ENCODE data around the gene ZNF2. TPM values are rescaled to one million over a fixed set of nuclear protein-coding genes. Genes with fewer than 3 reads are reported as not detected.
A peak's percentile ranks its signal among the peaks of the same experiment; 100 is the strongest.

ZNF2 gene
- total RNA-seq, 1 experiment from 2014 or later, result 2.4 TPM

- no peak for TF ChIP-seq AFF4 (CRISPR knock-in tag; IDR thresholded peaks at IDR 0.05; ENCODE audit: borderline replicate concordance)
- no peak for TF ChIP-seq SOX15 (CRISPR knock-in tag; IDR thresholded peaks at IDR 0.05)
- no peak for TF ChIP-seq ZNF281 (CRISPR knock-in tag; IDR thresholded peaks at IDR 0.05)
- no peak for TF ChIP-seq E2F4 (CRISPR knock-in tag; IDR thresholded peaks at IDR 0.05; ENCODE audit: borderline replicate concordance, low read depth)
- TF ChIP-seq IRF2 (CRISPR knock-in tag; IDR thresholded peaks at IDR 0.05; ENCODE audit: borderline replicate concordance, low read depth), result no peak
- peak; percentile 46; the same call in 1 of the 2 replicates for TF ChIP-seq FOXK1 (CRISPR knock-in tag; IDR thresholded peaks at IDR 0.05)
- peak; percentile 23; the same call in 1 of the 2 replicates for TF ChIP-seq NFE2L1 (CRISPR knock-in tag; IDR thresholded peaks at IDR 0.05)
- peak; percentile 82; the same call in 1 of the 2 replicates for TF ChIP-seq KAT7 (CRISPR knock-in tag; IDR thresholded peaks at IDR 0.05; ENCODE audit: borderline replicate concordance)
- peak; percentile 95; the same call in 1 of the 2 replicates for TF ChIP-seq HMGXB4 (CRISPR knock-in tag; IDR thresholded peaks at IDR 0.05)
- TF ChIP-seq CDX4 (CRISPR knock-in tag; IDR thresholded peaks at IDR 0.05; ENCODE audit: borderline replicate concordance), result no peak
- TF ChIP-seq ATF6 (CRISPR knock-in tag; IDR thresholded peaks at IDR 0.05), result no peak
- no peak for TF ChIP-seq CBFB (CRISPR knock-in tag; IDR thresholded peaks at IDR 0.05; ENCODE audit: low read depth)
- no peak for TF ChIP-seq ZNF263 (CRISPR knock-in tag; IDR thresholded peaks at IDR 0.05; ENCODE audit: low read depth)
- no peak for TF ChIP-seq ELF4 (CRISPR knock-in tag; IDR thresholded peaks at IDR 0.05; ENCODE audit: low read depth)
- TF ChIP-seq MLX (CRISPR knock-in tag; IDR thresholded peaks at IDR 0.05), result no peak
Observed at GRCh38 chr2:95121407-95122196, 44.0 kb upstream of the ZNF2 start, which contains the start of gene MRPS5 (continued).
